Measurements from ENCODE around the gene ELOVL5. TPM values are rescaled to one million over a fixed set of nuclear protein-coding genes. Genes with fewer than 3 reads are reported as not detected.
"Not testable (repeated sequence)": the region's sequence is repeated elsewhere in the genome, so short reads cannot be mapped to it uniquely, and the experiment has no call there.

ELOVL5 gene
- total RNA-seq, 1 donor from 2014 or later, result 109 TPM

- DNase-seq (ENCODE audit: extremely low read depth, low read depth, low spot score), result no peak
Measured at GRCh38 chr6:53333439-53334408, 15.0 kb downstream of the ELOVL5 start.

GRCh38 chr6:53331678-53332077, 17.1 kb downstream of the ELOVL5 start:
- DNase-seq (ENCODE audit: extremely low read depth, low read depth, low spot score), result no peak

DNA sequence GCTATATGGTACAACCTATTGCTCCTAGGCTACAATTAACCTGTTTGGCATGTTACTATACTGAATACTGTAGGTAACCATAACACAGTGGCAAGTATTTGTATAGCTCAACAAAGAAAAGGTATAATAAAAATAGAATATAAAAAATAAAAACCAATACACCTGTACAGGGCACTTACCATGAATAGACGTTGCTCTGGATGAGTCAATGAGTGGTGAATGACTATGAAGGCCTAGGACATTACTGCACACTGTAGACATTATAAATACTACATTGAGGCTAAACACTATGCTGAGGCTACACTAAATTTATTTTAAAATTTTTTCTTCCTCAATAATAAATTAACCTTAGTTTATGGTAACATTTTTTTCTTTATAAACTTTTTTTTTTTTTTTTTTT, 18.6 kb downstream of the ELOVL5 start:
- DNase-seq (ENCODE audit: extremely low read depth, low read depth, low spot score), result no peak

DNA sequence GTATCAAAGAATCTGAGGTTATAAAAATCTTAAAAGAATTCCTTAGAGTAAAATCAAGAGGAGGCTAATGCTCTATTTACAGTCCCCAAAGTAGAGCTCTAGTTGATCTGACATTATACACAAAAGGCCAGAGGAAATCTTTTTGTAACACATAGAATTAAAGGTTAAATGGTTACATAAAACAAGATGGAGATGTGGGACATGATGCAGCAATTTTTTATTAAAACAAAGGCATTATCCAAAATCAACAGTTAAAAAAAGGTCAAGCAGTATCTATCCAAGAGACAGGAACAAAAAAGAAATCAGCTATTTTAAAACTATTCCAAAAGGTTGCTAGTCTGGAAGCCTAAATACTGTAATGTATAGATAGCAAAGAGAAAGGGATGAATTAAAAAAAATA, 20.4 kb downstream of the ELOVL5 start:
- DNase-seq (ENCODE audit: extremely low read depth, low read depth, low spot score), result no peak

DNA sequence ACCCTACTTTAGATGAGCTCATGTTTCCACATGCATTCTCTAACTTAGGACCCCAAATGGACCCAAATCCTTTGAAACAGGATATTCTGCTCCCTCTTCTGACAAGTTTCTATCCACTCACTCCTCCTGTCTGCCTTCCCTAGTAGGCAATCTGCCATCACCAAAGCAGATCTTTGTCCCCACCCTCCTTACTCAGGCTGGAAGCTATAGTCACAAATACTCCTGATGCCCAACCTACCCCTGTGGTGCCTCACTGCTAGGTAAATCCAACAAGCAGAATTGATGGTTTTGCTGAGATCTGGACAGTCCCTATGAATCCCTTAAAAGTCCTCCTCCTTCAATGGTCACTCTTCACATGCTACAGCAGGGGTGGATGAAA, 21.7 kb downstream of the ELOVL5 start:
- DNase-seq (ENCODE audit: extremely low read depth, low read depth, low spot score), result no peak

DNA sequence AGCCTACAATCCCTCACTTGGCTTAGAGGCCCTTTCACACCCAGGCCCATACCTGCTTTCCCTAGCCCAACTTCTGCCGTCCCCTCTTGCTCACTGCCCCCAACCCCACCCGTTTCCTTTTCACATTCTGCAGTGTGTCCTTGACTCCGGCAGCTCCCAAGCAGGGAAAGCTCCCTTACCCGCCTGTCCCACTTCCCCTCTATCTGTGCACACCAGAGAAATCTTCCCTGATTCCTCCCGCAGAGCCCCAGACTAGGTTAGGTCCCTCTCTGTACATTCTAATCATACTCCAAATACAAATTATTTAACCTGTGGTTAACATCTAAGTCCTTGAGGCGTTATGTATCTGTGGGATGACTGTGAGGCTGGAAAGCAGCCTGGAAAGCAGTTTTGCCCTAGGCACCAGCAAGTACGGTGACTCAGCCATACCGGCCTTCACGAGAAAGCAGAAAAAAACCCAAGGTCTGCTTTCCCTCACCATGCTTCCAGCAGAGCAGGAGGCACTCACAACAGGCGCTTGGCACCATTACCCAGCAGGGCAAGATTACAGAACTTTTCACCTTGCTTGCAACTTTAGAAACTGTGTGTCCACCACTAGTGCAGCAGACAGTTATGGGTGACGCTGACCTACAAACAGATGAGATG, 22.3 kb downstream of the ELOVL5 start:
- DNase-seq (ENCODE audit: extremely low read depth, low read depth, low spot score), result no peak

GRCh38 chr6:53325785-53326184, 23.0 kb downstream of the ELOVL5 start:
- DNase-seq (ENCODE audit: extremely low read depth, low read depth, low spot score), result no peak

- no peak for DNase-seq (ENCODE audit: extremely low read depth, low read depth, low spot score)
Measured at GRCh38 chr6:53322188-53323029, 26.3 kb downstream of the ELOVL5 start.

DNA sequence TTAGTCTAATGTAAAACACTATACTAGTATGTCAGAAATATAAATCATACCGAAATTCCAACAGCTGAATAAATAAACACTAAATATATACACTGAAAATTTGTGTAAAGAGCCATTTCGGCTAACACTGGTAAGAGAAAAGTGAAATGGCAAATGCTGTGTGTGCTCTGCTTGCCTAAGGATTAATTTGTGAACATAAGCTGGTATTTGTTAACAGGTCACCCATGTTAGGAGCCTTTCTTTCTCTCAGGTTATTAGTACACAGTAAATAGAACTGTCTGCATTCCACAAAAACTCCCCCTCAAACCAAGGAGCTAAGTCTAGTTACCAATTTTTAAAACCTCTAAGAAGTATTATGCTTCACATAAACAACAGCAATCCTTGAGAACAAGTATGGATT, 27.0 kb downstream of the ELOVL5 start:
- DNase-seq (ENCODE audit: extremely low read depth, low read depth, low spot score), result no peak

DNA sequence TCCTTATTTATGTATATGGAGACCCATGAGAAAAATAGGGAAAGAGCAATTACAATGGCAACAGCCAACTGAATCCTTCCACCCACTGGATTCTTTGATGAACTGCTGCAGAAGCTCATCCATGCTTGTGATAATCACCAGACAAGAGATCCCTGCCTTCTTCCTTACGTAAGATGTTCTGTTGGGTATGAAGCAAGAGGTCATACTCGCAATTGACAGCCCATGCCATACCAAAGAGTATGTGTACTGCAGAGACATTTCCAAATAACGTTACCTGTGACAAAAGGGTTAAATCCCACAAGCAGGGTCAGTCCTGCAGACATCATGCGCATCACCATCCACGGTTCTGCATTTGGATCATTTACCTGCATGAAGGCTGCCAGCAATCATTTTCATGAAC, 27.8 kb downstream of the ELOVL5 start:
- no peak for DNase-seq (ENCODE audit: extremely low read depth, low read depth, low spot score)

- DNase-seq (ENCODE audit: extremely low read depth, low read depth, low spot score), result no peak
Measured at GRCh38 chr6:53318429-53318828, 30.3 kb downstream of the ELOVL5 start.

DNA sequence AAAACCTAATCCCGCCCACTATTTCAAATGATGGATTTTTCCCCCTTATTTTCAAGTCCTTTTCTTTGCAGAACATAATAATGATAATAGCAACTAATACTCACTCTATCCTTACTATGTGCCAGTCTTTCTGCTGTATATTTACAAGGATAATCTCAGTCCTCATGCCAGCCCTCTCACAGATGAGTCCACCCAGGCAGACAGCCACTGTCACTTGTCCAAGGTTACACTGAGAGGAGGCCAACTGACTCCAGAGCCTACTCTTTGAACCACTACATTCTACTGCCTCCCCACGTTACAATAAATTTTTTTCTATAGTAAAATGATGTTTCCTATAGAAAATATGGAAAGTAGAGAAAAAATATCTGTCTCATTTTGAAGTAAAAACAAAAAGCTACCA, 30.9 kb downstream of the ELOVL5 start:
- DNase-seq (ENCODE audit: extremely low read depth, low read depth, low spot score), result no peak

GRCh38 chr6:53317299-53317698, 31.5 kb downstream of the ELOVL5 start:
- DNase-seq (ENCODE audit: extremely low read depth, low read depth, low spot score), result not testable (repeated sequence)

GRCh38 chr6:53316142-53316541, 32.6 kb downstream of the ELOVL5 start:
- no peak for DNase-seq (ENCODE audit: extremely low read depth, low read depth, low spot score)

DNA sequence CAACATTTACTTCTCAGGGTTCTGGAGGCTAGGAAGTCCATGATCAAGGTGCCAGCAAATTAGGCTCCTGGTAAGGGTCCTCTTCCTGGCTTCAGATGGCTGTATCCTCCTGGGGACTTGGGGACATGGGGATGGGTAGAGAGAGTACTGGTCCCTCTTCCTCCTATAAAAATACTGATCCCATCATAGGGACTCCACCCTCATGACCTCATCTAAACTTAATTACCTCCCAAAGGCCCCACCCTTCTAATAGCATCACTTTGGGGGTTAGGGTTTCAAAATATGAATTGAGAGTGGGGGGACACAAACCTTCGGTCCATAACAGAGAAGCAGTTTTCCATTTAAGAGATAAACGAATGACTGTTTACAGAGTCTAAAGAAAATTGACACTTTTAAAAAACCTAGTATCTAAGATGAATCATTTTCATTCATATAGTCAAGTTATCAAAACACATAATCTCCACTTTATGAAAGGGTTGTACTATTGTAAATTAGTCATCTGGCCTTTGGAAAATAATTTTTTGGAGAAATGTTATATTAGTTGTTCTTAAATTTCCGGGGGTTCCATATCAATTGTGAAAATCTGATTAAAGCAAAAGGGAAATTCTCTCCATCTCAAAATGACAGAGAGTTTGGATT, 33.5 kb downstream of the ELOVL5 start:
- no peak for DNase-seq (ENCODE audit: extremely low read depth, low read depth, low spot score)

DNA sequence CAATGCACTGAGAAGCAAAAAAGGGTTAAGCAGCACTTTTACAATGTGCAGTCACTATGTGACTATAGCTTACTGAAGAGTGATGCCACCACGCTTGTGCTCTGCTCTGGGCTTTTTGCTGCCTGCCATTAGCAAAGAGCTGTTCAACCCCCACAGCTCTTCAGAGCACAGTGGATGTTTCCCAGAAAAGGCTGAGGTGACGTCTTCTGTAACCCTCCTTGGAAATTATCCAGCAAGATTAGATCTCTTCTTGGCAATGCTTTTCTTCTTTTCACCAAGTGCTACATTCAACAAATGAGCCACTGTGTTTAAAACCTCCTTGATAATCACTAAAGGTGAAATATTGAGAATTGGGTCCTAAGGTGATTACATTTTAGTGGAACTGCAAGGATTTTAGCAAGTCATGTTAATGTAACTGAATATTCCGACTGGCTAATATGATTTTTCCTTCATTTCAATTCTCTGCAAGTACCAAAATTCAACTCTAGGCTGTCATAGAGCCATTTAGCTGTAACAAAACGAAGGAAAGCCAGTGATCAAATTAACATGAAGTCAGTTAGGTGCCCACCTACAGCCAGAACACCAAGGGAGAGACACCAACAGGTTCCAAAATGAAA, 34.9 kb downstream of the ELOVL5 start:
- no peak for DNase-seq (ENCODE audit: extremely low read depth, low read depth, low spot score)

DNA sequence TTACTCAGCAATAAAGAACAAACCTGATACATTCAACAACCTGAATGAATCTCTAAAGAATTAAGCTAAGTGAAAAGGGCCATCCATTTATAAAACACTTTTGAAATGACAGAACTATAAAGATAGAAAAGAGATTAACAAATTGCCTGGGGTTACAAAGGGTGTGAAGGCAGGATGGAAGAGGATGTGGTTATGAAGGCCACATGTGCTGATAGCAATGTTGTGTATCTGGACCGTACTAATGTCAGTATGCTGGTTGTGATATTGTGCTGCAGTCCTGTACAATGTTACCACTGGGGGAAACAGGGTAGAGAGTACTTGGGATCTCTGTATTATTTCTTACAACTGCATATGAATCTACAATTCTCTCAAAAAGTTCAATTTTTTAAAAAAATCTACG, 36.4 kb downstream of the ELOVL5 start:
- no peak for DNase-seq (ENCODE audit: extremely low read depth, low read depth, low spot score)

DNA sequence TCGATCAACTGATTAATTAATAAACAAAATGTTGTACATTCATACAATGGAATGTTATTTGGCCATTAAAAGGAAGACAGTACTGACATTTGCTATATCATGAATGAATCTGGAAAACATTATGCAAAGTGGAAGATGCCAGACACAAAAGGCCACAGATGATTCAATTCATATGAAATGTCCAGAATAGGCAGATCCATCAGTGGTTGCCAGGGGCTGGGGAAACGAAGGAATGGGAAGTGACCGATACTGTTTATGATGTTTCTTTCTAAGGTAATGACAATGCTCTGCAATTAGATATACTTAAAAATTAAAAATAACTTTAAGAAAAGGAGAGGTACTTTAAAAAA, 37.2 kb downstream of the ELOVL5 start:
- no peak for DNase-seq (ENCODE audit: extremely low read depth, low read depth, low spot score)

GRCh38 chr6:53310771-53311585, 37.8 kb downstream of the ELOVL5 start:
- DNase-seq (ENCODE audit: extremely low read depth, low read depth, low spot score), result no peak

GRCh38 chr6:53309901-53310300, 38.8 kb downstream of the ELOVL5 start:
- no peak for DNase-seq (ENCODE audit: extremely low read depth, low read depth, low spot score)
